HepG2 (cell line): Measurements from ENCODE around the gene MTO1. TPM values are rescaled to one million over a fixed set of nuclear protein-coding genes. Genes with fewer than 3 reads are reported as not detected.

Experiments used
- DMAP1 ChIP-seq: IDR thresholded peaks from 2 replicates; pipeline ENCODE4 v1.6.1; 2016
- DNMT3B ChIP-seq: conservative IDR thresholded peaks from 2 replicates; pipeline ENCODE4 v1.6.1; 2016; ENCODE audit warnings: missing biosample characterization, control low read depth
- KAT8 ChIP-seq: IDR thresholded peaks from 2 replicates; pipeline ENCODE4 v1.6.1; 2016; ENCODE audit warnings: missing genetic modification reagents, missing compliant biosample characterization
- KLF13 ChIP-seq: sonication (generic); formaldehyde crosslinking; IDR thresholded peaks from 2 replicates; pipeline ENCODE4 v1.4.0; 2020; ENCODE audit warnings: mild to moderate bottlenecking, missing genetic modification reagents
- MAF1 ChIP-seq: sonication (generic); formaldehyde crosslinking; IDR thresholded peaks from 2 replicates; pipeline ENCODE4 v1.5.0; 2020; ENCODE audit warnings: missing genetic modification reagents, borderline replicate concordance
- MTA3 ChIP-seq: sonication (generic); formaldehyde crosslinking; IDR thresholded peaks from 2 replicates; pipeline ENCODE4 v1.4.0; 2020; ENCODE audit warnings: missing genetic modification reagents
- RAD51 ChIP-seq: fragments of 450-650 bp; IDR thresholded peaks from 2 replicates; pipeline ENCODE4 v1.6.1; 2016; ENCODE audit warnings: borderline replicate concordance
- SOX6 ChIP-seq, 2 experiments: fragments of 450-650 bp in 1 of 2; sonication (generic) in 1 of 2; formaldehyde crosslinking in 1 of 2; IDR thresholded peaks; 2 replicates each; pipeline versions ENCODE4 v1.4.0 to v1.6.1; 2017 to 2020; ENCODE audit warnings: antibody characterized with exemption in 1 of 2, mild to moderate bottlenecking in 1 of 2, missing genetic modification reagents in 1 of 2
- ZNF317 ChIP-seq: sonication (generic); formaldehyde crosslinking; IDR thresholded peaks from 2 replicates; pipeline ENCODE4 v1.5.0; 2020; ENCODE audit warnings: mild to moderate bottlenecking, missing genetic modification reagents
- ZNF331 ChIP-seq: sonication (generic); formaldehyde crosslinking; IDR thresholded peaks from 2 replicates; pipeline ENCODE4 v1.4.0; 2020; ENCODE audit warnings: missing genetic modification reagents
- ZNF839 ChIP-seq: sonication (generic); formaldehyde crosslinking; IDR thresholded peaks from 2 replicates; pipeline ENCODE4 v1.4.0; 2020; ENCODE audit warnings: missing genetic modification reagents, mild to moderate bottlenecking, borderline replicate concordance
- polyA plus RNA-seq, 8 experiments: library from polyadenylated mRNA; depleted of rRNA in 3 of 8; stranded (reverse) in 7 of 8; unstranded in 1 of 8; fragments of >200 nt; fragmentation: Illumina TruSeq in 4 of 8; extraction: Trizol in 4 of 8; gene quantifications; 2 replicates each; pipeline versions ENCODE4 v1.2.1 to v1.2.3, GENCODE V29; 2011 to 2016; ENCODE audit warnings: low read depth in 4 of 8, missing spikeins in 1 of 8, mixed read lengths in 1 of 8; ENCODE audit not compliant: insufficient read depth in 1 of 8
- total RNA-seq, 5 experiments: library from RNA; depleted of rRNA; stranded (reverse); fragments of >200 nt; fragmentation: Illumina TruSeq; extraction: Trizol; gene quantifications; 2 replicates each; pipeline ENCODE4 v1.2.3, GENCODE V29; 2016; ENCODE audit warnings: low read depth in 1 of 5
- TF ChIP-seq, protein P1 (sequence below): IDR thresholded peaks from 2 replicates; pipeline ENCODE4 v1.6.1; 2016; ENCODE audit warnings: missing biosample characterization, missing genetic modification reagents, low read depth
- TF ChIP-seq, protein P2 (sequence below): sonication (generic); formaldehyde crosslinking; IDR thresholded peaks from 2 replicates; pipeline ENCODE4 v1.4.0; 2020; ENCODE audit warnings: mild to moderate bottlenecking, missing genetic modification reagents
- TF ChIP-seq, protein P3 (sequence below): sonication (generic); formaldehyde crosslinking; IDR thresholded peaks from 2 replicates; pipeline ENCODE4 v1.4.0; 2020; ENCODE audit warnings: missing genetic modification reagents
- TF ChIP-seq, protein P4 (sequence below): sonication (generic); formaldehyde crosslinking; IDR thresholded peaks from 2 replicates; pipeline ENCODE4 v1.8.0; 2023; ENCODE audit warnings: mild to moderate bottlenecking, missing genetic modification reagents
- TF ChIP-seq, protein P5 (sequence below): sonication (generic); formaldehyde crosslinking; IDR thresholded peaks from 2 replicates; pipeline ENCODE4 v1.4.0; 2020; ENCODE audit warnings: missing genetic modification reagents
- TF ChIP-seq, protein P6 (sequence below): sonication (generic); formaldehyde crosslinking; IDR thresholded peaks from 2 replicates; pipeline ENCODE4 v1.4.0; 2020; ENCODE audit warnings: missing genetic modification reagents
- TF ChIP-seq, protein P7 (sequence below): sonication (generic); formaldehyde crosslinking; IDR thresholded peaks from 2 replicates; pipeline ENCODE4 v1.5.0; 2020; ENCODE audit warnings: missing genetic modification reagents, mild to moderate bottlenecking, borderline replicate concordance

Gene MTO1
- total and polyA plus RNA-seq, 2 of the 13 experiments (the other 11 are each of a cell fraction or from before 2014, with no cell fraction given) = 21.1 to 45.3 TPM

DNA sequence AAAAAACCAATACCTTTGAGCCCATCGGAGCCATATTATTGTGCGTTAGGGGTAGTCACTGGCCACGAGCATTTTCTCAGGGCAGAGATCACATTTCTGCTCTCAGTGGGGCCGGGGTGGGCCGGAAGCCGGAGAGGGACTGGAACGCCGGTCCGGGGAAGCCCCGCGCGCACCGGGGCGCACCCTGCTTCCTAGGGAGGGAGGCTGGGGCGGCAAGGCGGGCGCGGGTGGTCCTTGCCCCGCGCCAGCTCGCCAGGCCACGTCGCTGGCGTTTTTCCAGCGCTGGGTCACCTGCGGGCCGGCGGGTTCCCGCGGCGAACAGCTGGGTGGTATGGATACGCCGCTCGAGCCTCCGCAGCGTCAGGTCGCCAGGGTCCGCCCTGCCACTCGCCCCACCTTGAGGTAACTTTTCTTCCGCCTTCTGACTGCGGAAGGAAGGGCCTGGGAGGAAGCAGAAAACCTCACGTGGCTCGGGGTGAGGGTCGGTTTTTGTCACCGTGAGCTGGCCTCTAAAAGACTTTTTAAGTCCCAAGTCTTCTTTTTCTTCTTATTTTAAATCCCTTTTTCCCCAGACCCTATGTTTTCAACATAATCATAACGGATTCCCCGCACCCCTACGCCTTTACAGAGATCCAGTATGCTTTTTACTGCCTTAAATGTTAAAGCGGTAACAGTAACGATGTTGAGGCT, 62.0 kb downstream of the MTO1 start (continued):
- TF ChIP-seq, protein P1, sequence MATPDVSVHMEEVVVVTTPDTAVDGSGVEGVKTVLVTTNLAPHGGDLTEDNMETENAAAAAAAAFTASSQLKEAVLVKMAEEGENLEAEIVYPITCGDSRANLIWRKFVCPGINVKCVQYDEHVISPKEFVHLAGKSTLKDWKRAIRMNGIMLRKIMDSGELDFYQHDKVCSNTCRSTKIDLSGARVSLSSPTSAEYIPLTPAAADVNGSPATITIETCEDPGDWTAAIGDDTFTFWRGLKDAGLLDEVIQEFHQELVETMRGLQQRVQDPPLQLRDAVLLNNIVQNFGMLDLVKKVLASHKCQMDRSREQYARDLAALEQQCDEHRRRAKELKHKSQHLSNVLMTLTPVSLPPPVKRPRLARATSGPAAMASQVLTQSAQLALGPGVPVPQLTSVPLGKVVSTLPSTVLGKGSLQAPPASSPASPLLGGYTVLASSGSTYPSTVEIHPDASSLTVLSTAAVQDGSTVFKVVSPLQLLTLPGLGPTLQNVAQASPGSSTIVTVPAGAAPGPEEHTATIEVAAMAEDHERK (CRISPR knock-in tag) = no peak
- TF ChIP-seq, protein P2, sequence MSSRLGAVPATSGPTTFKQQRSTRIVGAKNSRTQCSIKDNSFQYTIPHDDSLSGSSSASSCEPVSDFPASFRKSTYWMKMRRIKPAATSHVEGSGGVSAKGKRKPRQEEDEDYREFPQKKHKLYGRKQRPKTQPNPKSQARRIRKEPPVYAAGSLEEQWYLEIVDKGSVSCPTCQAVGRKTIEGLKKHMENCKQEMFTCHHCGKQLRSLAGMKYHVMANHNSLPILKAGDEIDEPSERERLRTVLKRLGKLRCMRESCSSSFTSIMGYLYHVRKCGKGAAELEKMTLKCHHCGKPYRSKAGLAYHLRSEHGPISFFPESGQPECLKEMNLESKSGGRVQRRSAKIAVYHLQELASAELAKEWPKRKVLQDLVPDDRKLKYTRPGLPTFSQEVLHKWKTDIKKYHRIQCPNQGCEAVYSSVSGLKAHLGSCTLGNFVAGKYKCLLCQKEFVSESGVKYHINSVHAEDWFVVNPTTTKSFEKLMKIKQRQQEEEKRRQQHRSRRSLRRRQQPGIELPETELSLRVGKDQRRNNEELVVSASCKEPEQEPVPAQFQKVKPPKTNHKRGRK = no peak
- TF ChIP-seq RAD51 (no peak), KLF13 (no peak), KAT8 (peak; percentile 85), DNMT3B (CRISPR knock-in tag) (peak; percentile 17; the same call in 1 of the 2 replicates), MTA3 (CRISPR knock-in tag) (no peak), SOX6 (IDR thresholded peaks at IDR 0.05) (no peak), SOX6 (CRISPR knock-in tag; IDR thresholded peaks at IDR 0.05) (peak; percentile 81), ZNF317 (CRISPR knock-in tag) (peak; percentile 58; the same call in 1 of the 2 replicates), ZNF839 (CRISPR knock-in tag) (0 out of 2 replicates have a peak, but pooled peaks have one; percentile 11), ZNF331 (CRISPR knock-in tag) (peak; percentile 32; the same call in 1 of the 2 replicates), DMAP1 (CRISPR knock-in tag) (peak; percentile 94), MAF1 (CRISPR knock-in tag) (peak; percentile 73; the same call in 1 of the 2 replicates)
- TF ChIP-seq, protein P3, sequence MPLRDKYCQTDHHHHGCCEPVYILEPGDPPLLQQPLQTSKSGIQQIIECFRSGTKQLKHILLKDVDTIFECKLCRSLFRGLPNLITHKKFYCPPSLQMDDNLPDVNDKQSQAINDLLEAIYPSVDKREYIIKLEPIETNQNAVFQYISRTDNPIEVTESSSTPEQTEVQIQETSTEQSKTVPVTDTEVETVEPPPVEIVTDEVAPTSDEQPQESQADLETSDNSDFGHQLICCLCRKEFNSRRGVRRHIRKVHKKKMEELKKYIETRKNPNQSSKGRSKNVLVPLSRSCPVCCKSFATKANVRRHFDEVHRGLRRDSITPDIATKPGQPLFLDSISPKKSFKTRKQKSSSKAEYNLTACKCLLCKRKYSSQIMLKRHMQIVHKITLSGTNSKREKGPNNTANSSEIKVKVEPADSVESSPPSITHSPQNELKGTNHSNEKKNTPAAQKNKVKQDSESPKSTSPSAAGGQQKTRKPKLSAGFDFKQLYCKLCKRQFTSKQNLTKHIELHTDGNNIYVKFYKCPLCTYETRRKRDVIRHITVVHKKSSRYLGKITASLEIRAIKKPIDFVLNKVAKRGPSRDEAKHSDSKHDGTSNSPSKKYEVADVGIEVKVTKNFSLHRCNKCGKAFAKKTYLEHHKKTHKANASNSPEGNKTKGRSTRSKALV (CRISPR knock-in tag) = peak; percentile 94
- TF ChIP-seq, protein P4, sequence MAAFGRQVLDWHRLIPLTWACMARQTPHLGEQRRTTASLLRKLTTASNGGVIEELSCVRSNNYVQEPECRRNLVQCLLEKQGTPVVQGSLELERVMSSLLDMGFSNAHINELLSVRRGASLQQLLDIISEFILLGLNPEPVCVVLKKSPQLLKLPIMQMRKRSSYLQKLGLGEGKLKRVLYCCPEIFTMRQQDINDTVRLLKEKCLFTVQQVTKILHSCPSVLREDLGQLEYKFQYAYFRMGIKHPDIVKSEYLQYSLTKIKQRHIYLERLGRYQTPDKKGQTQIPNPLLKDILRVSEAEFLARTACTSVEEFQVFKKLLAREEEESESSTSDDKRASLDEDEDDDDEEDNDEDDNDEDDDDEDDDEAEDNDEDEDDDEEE (CRISPR knock-in tag) = peak; percentile 54; the same call in 1 of the 2 replicates
- TF ChIP-seq, protein P5, sequence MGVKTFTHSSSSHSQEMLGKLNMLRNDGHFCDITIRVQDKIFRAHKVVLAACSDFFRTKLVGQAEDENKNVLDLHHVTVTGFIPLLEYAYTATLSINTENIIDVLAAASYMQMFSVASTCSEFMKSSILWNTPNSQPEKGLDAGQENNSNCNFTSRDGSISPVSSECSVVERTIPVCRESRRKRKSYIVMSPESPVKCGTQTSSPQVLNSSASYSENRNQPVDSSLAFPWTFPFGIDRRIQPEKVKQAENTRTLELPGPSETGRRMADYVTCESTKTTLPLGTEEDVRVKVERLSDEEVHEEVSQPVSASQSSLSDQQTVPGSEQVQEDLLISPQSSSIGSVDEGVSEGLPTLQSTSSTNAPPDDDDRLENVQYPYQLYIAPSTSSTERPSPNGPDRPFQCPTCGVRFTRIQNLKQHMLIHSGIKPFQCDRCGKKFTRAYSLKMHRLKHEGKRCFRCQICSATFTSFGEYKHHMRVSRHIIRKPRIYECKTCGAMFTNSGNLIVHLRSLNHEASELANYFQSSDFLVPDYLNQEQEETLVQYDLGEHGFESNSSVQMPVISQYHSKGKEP (CRISPR knock-in tag) = 0 out of 2 replicates have a peak, but pooled peaks have one; percentile 43
- TF ChIP-seq, protein P6, sequence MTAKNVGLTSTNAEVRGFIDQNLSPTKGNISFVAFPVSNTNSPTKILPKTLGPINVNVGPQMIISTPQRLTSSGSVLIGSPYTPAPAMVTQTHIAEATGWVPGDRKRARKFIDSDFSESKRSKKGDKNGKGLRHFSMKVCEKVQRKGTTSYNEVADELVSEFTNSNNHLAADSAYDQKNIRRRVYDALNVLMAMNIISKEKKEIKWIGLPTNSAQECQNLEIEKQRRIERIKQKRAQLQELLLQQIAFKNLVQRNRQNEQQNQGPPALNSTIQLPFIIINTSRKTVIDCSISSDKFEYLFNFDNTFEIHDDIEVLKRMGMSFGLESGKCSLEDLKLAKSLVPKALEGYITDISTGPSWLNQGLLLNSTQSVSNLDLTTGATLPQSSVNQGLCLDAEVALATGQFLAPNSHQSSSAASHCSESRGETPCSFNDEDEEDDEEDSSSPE = peak; percentile 61
- TF ChIP-seq, protein P7, sequence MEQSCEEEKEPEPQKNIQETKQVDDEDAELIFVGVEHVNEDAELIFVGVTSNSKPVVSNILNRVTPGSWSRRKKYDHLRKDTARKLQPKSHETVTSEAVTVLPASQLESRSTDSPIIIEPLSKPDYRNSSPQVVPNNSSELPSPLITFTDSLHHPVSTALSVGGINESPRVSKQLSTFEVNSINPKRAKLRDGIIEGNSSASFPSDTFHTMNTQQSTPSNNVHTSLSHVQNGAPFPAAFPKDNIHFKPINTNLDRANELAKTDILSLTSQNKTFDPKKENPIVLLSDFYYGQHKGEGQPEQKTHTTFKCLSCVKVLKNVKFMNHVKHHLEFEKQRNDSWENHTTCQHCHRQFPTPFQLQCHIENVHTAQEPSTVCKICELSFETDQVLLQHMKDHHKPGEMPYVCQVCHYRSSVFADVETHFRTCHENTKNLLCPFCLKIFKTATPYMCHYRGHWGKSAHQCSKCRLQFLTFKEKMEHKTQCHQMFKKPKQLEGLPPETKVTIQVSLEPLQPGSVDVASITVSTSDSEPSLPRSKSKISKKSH = peak; percentile 67; the same call in 1 of the 2 replicates
